ENCODE data around the gene TACC2. TPM values are rescaled to one million over a fixed set of nuclear protein-coding genes. Genes with fewer than 3 reads are reported as not detected.

Gene TACC2
- total RNA-seq, 6 experiments from 2014 or later: 16.2 to 21.1 (median 18.8) TPM

GRCh38 chr10:122019414-122019975 is 30.5 kb downstream of the TACC2 start:
- intact Hi-C loops (cut with DNase I): no loop called here
- peak; percentile 89 to 91 (median 91) for ATAC-seq
- H3K4me1 ChIP-seq: peaks cover 0 to 7% (median 0%) of the 10 kb centered on the region in 4 donors
- WGBS (ENCODE audit: insufficient coverage, low coverage, low lambda C conversion rate, missing lambda C conversion rate): 50% methylated on average over 16 of the region's 24 CpGs
- H3K27me3 ChIP-seq: no peaks in the 10 kb centered on the region
- peak overlapping the region; percentile 51 to 79 (median 78) for H3K27ac ChIP-seq
- TF ChIP-seq CTCF (IDR thresholded peaks at IDR 0.05): no peak
- TF ChIP-seq POLR2A (IDR thresholded peaks at IDR 0.05): no peak
- H3K36me3 ChIP-seq: no peaks in the 10 kb centered on the region
- H3K9me3 ChIP-seq: no peaks in the 10 kb centered on the region
- peak overlapping the region; percentile 12 to 44 (median 42) for H3K4me3 ChIP-seq
- DNase-seq: peak; percentile 74 to 85 (median 83)

GRCh38 chr10:122020226-122020625 is 31.3 kb downstream of the TACC2 start:
- TF ChIP-seq POLR2A (IDR thresholded peaks at IDR 0.05): no peak
- TF ChIP-seq CTCF (IDR thresholded peaks at IDR 0.05): no peak
- intact Hi-C loops (cut with DNase I): no loop called here
- Histone ChIP-seq H3K27ac (no peak overlapping the region), H3K27me3 (no peaks in the 10 kb centered on the region), H3K9me3 (no peaks in the 10 kb centered on the region), H3K36me3 (no peaks in the 10 kb centered on the region), H3K4me3 (no peak overlapping the region), H3K4me1 (peaks cover 0 to under 1% (median 0%) of the 10 kb centered on the region in 4 donors)
- 92% methylated on average over 6 of the region's 6 CpGs for WGBS (ENCODE audit: insufficient coverage, low coverage, low lambda C conversion rate, missing lambda C conversion rate)
- DNase-seq (no peak), ATAC-seq (no peak)

GRCh38 chr10:122021379-122021778 is 32.4 kb downstream of the TACC2 start:
- WGBS (ENCODE audit: insufficient coverage, low coverage, low lambda C conversion rate, missing lambda C conversion rate): 57% methylated on average over 9 of the region's 9 CpGs
- TF ChIP-seq POLR2A (IDR thresholded peaks at IDR 0.05) (no peak), CTCF (IDR thresholded peaks at IDR 0.05) (no peak)
- no peak overlapping the region for H3K27ac ChIP-seq
- intact Hi-C loops (cut with DNase I): no loop called here
- H3K9me3 ChIP-seq: no peaks in the 10 kb centered on the region
- no peaks in the 10 kb centered on the region for H3K27me3 ChIP-seq
- DNase-seq: no peak
- H3K4me3 ChIP-seq: no peak overlapping the region
- H3K36me3 ChIP-seq: no peaks in the 10 kb centered on the region
- no peaks in the 10 kb centered on the region for H3K4me1 ChIP-seq
- no peak for ATAC-seq

- no peak overlapping the region for H3K27ac ChIP-seq
- ATAC-seq (no peak), DNase-seq (no peak)
- no peak for TF ChIP-seq CTCF (IDR thresholded peaks at IDR 0.05)
- TF ChIP-seq POLR2A (IDR thresholded peaks at IDR 0.05): no peak
- intact Hi-C loops (cut with DNase I): no loop called here
- 80% methylated on average over 11 of the region's 11 CpGs for WGBS (ENCODE audit: insufficient coverage, low coverage, low lambda C conversion rate, missing lambda C conversion rate)
- no peaks in the 10 kb centered on the region for H3K9me3 ChIP-seq
- no peak overlapping the region for H3K4me3 ChIP-seq
- H3K27me3 ChIP-seq: no peaks in the 10 kb centered on the region
- H3K36me3 ChIP-seq: no peaks in the 10 kb centered on the region
- no peaks in the 10 kb centered on the region for H3K4me1 ChIP-seq
Observed at GRCh38 chr10:122021828-122022227, 32.9 kb downstream of the TACC2 start.
